Activated CD8-positive, alpha-beta memory T cell treated with anti-CD3 and anti-CD28 coated beads, Interleukin-2, amount 50 U/mL, for 24 hours (primary cell): ENCODE results near the gene TUBB2B.
"Not testable (repeated sequence)": the region's sequence is repeated elsewhere in the genome, so short reads cannot be mapped to it uniquely, and the experiment has no call there.

ENCODE experiments used
- DNase-seq: peaks from one replicate; pipeline ENCODE4 v3.0.0-alpha.2; 2020; ENCODE audit errors: extremely low read depth

Gene TUBB2B

DNA sequence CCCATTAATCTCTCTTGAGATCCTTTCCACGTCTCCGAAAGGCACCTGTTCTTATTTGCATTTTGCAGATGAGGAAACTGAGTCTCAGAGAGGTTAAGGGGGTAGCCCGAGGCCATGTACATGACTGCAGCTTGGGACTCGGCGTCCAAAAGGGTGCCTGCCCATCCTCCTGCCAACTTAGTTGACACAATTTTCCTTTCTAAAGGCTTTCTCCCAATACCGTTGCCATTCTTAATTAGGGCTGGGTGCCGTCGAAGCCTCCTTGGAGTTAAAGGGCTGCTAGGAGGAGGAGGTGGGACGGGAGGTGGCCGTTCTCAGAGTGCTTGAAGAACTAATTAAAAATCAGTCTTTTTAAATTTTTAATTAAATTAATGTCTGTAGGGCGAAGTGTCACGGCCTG, 30.7 kb upstream of the TUBB2B start:
- no peak for DNase-seq

DNA sequence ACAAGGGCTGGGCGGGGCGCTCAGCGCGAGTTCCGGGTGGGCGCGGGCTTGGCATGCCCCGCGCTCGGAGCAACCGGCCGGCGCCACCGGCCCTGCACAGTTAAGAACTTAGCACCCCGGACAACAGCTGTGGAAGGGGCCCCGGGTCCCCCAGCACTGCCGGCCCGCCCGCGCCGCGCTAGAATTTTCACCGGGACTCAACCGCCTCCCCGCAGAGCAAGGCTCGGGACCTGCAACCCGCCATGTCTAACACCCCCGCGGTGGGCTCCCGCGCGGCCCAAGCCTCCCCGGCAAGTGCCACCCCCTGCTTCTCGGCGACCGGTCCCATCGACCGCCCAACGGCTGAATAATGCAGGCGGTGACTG, 26.1 kb upstream of the TUBB2B start:
- DNase-seq, result no peak

DNA sequence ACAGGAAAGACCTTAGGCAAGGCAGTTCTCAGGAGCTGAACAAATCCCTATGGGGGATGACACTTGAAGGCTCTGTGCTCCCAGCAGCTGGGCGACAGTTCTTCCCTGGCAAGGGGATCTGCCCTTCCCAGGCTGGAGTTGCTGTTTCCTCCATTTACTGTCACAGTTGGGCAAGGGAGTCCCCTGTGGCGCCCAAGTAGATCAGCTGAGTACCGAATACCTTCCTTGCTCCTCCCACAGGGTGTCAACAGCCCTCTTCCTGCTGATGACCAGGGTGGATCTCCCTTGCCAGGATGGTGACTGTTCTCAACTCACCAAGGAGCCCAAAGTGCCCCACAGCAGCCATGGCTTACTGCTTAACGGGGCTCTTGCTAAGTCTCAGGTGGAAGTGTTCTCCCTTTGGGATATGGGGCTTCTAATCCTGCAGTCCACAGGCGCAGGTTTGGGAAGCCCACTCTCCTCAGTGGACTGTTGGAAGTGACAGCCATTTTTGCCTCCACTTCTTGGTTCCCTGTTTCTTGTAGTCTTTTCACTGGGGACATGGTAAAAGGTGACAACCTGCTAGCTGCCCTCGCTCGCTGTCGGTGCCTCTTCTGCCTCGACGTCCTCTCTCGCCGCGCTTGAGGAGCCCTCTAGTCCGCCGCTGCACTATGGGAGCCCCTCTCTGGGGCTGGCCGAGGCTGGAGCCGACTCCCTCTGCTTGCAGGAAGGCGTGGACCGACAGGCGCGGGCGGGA, 25.6 kb upstream of the TUBB2B start:
- DNase-seq, result no peak

DNA sequence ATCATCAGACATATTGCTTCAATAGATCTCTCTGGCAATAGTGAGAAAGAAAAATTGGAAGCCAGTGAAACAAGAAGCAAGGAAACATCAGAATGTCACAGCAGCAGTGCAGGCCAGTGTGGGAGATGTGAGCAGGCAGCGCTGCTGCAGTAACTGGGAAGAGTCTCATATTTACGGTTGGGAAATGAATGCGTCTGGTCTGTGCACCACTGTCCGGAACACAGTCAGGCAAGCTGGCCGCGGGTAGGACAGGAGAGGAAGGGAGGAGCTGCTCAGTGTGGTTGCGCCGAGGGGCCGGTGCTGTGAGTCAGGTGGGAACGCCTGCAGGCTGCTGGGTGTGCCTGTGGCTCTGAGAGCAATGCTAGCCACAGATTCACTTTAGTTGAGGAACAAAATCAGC, 24.9 kb upstream of the TUBB2B start:
- no peak for DNase-seq

DNA sequence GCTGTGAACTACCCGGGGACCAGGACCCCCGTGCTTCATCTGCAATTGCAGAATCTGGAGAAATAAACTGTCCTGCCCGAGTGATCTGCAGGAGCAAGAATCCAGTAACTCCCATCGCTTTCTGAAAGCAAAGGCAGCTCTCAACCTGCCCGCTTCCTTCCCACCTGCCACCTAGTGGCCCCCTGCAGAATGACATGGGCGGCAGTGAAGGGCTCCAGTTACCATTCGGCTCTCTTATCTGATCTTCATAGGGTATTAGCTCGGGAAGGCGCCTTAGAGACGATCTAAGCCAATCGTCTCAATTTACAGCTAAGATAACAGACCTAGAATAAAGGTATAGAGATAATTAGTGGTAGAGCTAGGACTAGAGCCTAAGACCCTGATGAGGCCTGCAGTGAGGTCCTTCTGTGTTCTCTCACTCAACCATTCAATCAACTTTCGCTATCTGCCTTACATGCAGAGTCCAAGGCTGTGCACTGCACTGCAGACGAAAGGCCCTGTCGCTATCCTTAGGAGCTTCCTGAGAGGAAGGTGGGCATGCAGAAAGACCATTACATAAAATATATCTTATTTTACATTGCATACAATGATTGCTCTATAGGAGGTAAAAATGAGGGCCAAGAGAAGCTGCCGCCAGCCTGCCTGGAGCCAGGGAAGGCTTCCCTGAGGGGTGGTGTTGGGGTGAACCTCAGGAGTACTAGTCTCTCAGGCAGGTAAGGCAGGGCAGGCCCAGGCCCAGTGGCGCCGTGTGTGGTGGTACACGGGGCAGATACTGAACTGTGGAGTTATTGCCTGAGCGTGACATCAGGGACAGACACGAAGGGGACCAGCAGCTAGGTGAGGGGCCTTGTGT, 24.2 kb upstream of the TUBB2B start:
- peak; percentile 35 for DNase-seq

DNA sequence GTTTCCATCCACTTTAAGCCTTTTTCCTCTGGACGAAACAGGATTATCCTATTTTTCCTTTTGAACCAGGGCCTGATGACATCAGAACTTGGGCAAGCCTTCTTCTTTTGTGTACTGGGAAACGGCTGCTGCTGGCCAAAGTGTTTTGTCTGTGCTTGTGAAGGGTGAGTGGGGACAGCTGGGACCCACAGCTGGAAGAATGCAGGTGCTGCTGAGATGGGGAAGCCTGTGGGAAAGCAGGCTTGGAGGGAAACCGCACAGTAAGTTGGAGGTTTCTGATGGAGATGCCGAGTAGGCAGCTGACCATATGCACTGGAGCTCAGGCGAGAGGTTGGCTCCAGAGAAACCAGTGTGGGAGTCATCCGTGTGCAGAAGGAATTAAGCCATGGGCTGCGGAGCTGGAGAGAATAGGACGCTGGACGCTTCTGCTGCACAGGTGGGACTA, 22.8 kb upstream of the TUBB2B start:
- DNase-seq, result no peak

DNA sequence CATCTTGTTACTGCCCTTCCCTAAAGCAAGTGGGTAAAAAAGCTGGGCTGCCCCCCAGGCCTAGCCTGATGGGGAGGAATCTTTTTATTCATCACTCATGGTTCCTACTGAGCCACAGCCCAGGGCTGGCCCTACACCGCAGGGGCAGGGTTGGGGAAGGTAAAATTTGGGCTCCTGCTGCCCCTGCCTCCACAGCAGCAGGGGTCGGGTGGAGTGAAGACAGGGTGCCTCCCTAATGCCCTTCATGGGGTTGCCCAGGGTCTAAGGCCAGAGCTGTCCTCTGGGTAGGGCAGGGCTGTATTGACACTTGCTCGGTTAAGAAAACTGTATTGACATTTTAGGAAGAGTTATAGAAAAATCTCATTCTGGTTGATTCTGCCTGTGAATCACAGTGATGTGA, 22.4 kb upstream of the TUBB2B start:
- DNase-seq, result no peak

DNA sequence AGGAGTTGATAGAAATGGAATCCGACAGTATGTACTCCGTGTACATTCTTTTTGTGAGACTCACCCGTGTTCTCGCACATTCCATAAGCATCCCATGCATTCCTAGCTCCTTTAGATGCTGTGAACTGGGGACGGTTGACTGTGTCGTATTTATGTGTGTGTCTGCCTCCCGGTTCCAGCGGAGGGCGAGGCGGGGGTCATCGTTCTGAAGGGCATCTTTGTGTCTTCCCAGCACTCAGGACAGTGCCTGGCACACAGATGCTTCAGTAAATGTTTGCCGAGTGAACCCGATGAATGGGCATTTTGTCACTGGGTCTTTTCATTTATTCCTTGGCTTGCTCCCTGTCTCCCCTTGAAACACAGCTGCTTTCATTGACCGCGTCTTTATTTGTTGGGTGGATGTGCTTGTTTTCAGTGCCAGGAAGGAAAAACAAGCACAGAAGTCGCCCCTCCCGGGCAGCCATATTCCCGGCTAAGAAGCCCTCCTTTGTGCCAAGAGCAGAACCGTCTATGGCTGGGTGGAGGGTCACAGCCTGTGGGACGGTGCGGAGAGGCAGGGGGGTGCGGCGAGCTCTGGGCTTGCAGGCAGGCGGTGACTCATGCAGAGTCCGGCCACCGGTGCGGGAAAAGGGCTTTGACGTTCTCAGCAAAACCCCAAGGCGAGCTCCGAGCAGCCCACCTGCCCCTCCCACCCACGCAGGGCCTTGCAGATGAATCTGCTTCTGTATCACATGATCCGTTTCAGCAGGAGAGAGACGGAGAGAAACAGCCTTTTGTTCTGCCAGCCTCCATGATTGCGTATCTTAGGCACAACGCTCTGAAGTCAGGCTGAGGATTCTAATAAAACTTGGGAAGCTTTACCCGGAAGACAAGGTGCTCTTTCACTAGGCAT, 20.0 kb upstream of the TUBB2B start:
- no peak for DNase-seq

DNA sequence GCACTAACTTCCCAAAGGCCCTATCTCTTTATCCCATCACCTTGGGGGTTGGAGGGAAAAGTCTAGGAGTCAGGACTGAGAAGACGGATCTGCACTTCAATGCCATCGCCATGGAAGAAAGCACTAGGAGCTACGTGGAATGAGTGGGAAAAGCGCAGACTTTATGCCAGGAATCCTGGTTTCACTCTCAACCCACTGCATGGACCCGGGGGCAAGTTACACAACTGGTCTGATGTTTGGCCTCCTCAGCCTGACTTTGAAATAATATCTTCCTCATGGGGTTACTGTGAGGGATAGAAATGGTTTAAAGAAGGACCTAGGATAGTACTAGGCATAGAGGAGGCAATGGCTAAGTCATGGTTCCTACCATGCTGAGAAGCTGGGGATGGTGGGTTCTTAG, 17.8 kb upstream of the TUBB2B start:
- DNase-seq, result no peak

DNA sequence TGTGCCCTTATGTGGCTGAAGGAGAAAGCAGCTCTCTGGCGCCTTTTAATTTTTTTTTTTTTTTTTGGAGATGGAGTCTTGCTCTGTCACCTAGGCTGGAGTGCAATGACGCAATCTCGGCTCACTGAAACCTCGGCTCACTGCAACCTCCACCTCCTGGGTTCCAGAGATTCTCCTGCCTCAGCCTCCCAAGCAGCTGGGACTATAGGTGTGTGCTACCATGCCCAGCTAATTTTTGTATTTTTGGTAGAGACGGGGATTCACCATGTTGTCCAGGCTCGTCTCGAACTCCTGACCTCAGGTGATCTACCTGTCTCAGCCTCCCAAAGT, 17.3 kb upstream of the TUBB2B start:
- not testable (repeated sequence) for DNase-seq

DNA sequence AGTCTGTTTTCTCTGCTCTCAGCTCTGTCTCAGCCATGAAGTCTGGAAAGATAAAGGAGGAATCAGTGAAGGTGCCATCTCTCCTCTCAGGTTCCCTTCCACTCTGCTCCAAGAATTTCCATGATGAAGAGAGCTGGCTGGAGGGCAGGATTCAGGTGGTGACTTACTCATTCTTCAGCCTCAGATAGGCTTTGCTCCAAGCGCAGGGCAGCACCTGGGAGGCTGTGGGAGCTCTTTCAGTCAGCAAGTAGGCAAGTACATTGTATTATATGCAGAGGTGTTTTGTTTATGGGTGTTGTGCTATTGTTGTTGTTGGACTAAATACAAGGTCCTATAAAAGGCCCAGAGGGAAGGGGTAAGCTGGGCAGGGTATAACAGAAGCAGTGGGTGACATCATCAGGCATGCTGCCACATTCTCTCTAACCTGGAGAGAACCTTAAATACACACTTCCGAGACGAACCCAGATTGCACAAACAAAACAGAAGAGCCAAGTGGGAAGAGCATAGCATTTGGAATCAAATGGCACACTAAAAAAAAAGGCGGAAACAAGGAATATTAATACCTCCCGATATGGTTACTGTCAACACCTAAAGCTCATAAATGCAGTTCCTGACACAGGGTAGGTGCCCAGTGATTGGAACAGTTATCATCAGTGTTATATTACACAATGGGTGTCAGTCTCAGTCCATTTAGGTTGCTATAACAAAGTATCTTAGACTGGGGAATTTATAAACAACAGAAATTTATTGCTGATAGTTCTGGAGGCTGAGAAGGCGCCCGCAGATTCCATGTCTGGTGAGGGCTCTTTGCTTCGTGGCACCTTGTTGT, 16.8 kb upstream of the TUBB2B start:
- DNase-seq, result no peak

DNA sequence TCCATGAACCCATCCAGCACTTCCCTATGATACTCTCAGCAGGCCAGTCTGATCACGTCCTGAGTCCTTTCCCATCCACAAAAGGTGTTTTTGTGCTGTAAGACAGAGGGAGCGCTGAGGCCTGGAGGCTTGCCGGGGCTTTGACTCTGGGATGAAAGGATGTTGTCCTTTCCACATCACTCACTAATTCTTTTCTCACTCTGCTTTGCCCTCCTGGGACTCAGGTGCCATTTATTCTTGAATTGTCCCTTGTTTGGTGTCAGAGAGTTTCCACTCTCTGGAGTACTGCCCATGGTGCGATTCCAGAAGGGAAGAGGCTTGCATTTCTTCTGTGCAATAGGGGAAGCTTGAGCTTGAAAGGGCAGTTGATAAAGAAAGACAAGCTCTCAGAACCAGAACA, 15.3 kb upstream of the TUBB2B start:
- DNase-seq, result no peak

DNA sequence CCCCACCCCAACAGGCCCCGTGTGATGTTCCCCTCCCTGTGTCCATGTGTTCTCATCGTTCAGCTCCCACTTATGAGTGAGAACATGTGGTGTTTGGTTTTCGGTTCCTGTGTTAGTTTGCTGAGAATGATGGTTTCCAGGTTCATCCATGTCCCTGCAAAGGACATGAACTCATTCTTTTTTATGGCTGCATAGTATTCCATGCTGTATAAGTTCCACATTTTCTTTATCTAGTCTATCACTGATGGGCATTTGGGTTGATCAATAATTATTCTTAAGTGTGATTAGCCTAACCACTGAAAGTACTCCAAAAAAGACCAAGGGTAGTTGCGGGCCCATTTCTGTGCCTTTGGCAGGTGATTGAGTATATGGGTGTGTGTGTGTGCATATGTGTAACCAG, 14.3 kb upstream of the TUBB2B start:
- DNase-seq, result not testable (repeated sequence)

DNA sequence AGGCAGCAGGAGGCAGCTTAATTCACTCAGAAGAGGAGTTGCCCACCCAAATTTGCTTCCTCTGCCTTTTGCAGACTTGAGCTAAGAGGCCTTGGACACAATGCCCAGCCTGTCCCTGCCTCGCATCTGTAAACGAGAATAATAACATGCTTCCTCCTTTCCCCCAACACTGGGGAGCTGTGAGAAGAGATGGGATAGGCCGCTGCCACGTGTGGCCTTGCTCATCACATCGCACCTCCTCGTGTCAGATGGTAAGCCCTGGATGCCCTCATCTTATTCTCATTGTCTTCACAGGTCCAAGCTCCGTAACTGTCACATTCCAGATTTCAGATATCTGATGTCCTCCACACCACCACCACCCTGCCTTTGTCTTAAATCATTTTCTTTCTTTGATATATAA, 13.1 kb upstream of the TUBB2B start:
- no peak for DNase-seq

DNA sequence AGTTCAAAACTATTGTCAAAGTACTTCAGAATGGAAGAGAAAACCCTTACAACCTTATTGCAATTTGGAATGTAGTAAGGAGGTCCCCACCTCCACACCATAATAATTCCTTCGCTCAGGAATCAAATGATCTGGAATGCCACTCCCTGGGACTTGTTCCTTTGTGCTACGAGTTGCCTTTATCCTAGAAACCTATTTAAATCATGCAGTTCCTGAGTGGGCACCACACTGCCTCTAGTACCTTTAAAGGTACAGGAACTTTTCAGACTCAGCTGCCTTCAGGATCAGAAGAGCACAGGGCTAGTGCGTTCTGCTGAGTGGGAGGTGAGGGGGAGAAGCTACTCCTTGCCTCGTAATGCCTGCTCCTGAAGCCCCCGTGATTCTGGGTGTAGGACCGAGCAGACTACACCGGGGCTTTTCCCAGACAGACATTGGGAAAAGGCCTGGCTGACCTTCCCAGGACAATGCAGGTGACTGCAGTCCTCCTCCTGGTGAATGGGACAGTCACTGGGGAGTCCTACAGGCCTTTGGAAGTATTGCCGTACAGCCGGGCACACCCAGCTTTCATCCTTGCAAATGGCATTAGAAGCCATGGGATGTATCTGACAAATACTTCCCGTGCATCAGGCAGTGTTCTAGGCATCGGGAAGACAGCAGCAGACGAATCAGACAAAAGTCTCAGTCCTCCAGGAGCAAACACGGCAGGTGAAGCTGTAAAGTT, 11.8 kb upstream of the TUBB2B start:
- no peak for DNase-seq

DNA sequence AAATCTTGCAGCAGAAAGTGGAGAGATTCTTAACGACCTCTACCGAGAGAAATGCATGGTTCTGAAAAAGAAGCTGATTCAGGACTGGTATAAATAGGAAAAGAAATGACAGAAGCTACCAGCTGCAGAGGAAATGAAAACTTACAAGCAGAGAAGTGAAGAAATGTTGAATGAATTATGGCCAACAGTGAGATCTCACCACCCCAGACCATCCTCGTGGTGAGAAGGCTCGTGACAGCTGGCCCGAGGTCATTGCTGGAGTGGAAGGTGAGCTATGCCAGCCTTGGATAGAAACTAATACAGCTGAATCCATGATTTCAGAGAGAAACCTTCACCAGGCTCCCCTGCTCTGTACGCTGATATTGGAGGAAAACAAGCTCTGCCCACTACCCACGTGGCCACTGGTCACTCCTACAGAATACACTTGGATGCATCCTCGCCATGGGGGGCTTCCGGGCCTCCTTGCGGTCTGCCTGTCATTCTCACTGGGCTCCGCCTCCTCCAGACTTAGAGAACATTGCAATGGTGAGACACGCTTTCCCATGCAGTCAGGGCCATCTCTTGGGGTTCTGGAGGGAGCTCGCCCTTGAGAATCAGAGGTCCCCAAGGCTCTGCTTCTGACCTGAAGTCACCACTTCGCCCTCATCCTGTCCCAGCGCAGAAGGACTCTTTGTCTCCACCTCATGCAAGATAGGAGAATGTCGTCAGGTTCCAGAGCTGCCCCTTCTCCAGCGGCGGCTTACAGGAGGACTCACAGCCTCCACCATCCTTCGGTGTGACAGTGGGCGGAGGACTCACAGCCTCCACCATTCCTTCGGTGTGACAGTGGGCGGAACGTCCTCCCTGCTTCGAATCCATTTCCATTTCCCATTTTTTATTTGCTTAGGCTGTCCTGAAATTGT, 10.6 kb upstream of the TUBB2B start:
- no peak for DNase-seq

DNA sequence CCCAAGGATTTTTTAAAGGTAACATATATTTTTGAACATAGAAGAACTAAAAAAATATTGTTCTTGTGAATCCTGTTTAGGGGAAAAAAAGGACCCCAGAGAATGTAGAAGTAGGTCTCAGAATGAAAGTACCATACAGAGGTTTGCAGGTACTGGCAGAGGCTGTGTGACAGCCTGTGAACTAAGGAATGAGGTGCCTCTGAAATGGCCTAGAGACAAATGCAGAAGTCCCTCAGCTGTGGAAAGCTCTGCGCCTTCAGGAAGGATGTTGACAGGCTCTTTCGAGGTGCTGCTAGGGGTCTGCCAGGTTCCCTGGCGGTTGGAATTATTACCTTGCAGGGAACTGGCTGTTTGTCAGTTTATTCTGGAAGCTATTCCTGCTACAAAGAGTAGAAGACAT, 8.6 kb upstream of the TUBB2B start:
- DNase-seq, result no peak

DNA sequence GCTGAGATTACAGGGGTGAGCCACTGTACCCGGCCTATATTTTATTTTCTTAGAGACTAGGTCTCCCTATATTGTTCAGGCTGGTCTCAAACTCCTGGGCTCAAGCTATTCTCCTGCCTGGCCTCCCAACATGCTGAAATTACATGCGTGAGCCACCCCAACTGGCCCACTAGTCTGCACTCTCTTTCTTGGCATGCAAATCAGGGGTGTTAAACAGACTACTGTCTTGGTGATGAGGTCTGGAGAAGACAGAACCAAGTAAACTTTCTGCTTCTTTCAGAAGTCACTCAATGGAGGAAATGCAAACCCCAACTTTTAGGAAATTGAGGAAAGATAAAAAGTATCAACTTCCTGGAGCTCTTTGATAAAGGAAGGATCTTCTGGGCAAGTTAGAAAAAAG, 8.0 kb upstream of the TUBB2B start:
- no peak for DNase-seq

DNA sequence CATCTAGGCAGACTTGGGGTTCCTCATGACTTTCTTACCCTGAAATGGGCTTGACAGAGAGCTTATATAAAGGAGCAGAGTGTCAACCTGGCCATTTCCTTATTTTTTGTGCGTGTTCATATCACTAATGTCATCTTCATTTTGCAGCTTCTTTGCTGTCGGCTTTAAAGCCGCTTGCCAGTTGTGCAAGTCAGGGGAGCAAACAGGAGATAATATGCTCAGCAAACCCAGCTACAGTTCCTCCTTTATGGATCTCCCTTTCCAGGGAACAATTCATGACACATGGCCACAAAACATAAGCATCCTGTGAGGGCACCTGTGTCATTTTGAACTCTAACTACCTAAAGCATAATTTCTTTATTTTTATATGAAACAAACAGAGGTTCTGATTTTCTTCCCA, 6.5 kb upstream of the TUBB2B start:
- no peak for DNase-seq

DNA sequence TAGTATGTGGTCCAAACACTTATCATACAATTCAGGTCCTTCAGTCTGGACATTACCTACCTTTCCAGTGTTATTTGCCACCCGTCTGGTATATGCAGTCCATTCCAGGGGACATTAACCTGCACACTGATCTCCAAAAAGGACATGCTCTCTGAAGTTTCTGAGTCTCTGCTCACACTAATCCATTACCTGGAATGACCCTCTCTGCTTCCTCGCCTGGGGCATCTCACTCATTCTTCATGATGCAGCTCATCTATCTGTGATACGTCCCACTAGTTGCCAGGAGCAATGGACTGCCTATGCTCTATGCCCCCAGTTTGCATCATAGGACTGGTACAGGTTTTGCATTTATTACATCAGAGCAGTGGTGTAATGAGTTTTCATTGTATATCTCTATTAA, 5.9 kb upstream of the TUBB2B start:
- no peak for DNase-seq
